Activated naive CD8-positive, alpha-beta T cell (primary cell): ENCODE measurements around the gene IFI44.

ENCODE experiments used
- H3K27ac Mint-ChIP-seq: one replicate; pipeline ENCODE4 v1.8.0; 2021; ENCODE audit warnings: mixed read lengths
- H3K27me3 Mint-ChIP-seq: one replicate; pipeline ENCODE4 v1.8.0; 2021; ENCODE audit warnings: mixed read lengths
- H3K36me3 Mint-ChIP-seq: one replicate; pipeline ENCODE4 v1.8.0; 2021; ENCODE audit warnings: mixed read lengths
- H3K4me1 Mint-ChIP-seq: one replicate; pipeline ENCODE4 v1.8.0; 2021; ENCODE audit warnings: low read depth, mixed read lengths
- H3K4me3 Mint-ChIP-seq: one replicate; pipeline ENCODE4 v1.8.0; 2021; ENCODE audit warnings: mild to moderate bottlenecking, mixed read lengths
- H3K9me3 Mint-ChIP-seq: one replicate; pipeline ENCODE4 v1.8.0; 2021; ENCODE audit warnings: low read depth, mixed read lengths

Gene IFI44

DNA sequence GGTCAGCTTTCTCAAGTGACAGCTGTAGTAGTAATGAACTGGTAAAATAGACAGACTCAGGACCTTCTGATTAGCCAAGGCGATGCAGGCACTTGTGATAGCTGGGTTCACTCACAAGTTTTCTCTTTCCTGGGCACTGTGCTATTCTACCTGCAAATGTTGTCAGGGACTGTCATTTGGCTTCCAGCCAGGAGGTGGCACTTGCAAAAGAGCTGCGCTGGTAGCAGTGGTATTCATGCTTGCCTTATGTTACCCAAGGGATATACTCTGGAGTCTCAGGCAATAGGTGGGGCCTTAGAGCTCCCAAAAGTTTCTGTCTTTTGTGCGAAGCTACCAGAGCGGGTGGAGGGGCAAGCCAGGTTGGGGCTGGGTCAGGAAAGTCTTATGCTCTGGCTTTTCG is 23.5 kb downstream of the IFI44 start:
- Mint-ChIP-seq H3K4me3 (no peak overlapping the region), H3K27me3 (no peaks in the 10 kb centered on the region), H3K4me1 (peaks cover 8% of the 10 kb centered on the region), H3K27ac (no peak overlapping the region), H3K36me3 (no peaks in the 10 kb centered on the region), H3K9me3 (no peaks in the 10 kb centered on the region)

DNA sequence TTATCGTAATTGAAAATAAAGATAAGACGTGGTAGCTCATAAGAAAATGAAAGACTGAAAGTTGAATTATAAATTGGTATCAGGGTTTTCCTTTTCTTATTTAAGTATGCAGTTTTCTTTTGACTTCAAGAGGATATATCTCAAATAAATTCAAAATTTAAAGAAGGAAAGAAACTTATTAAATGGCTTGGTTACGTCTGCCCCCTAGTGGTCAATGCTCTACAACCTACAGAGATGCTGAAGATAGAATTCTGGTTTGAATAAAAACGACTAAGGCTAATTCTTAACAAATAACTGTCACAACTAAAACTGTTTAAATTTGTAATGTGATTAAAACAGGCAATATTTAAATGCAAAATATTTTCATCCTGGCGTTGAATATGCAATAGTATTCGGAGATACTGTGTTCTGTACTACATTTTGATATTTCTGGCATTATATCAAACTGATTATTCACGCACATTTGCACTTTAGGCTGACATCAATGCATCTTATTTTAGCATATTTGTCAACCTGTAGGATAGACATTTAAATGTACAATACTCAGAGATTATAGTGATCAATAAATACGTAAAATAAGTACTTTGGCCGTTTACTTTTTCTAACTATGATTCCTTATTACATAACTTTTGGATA is 26.8 kb downstream of the IFI44 start:
- no peak overlapping the region for H3K4me3 Mint-ChIP-seq
- no peak overlapping the region for H3K27ac Mint-ChIP-seq
- H3K4me1 Mint-ChIP-seq: peaks cover 6% of the 10 kb centered on the region
- peaks cover 6% of the 10 kb centered on the region for H3K27me3 Mint-ChIP-seq
- no peaks in the 10 kb centered on the region for H3K9me3 Mint-ChIP-seq
- H3K36me3 Mint-ChIP-seq: no peaks in the 10 kb centered on the region

DNA sequence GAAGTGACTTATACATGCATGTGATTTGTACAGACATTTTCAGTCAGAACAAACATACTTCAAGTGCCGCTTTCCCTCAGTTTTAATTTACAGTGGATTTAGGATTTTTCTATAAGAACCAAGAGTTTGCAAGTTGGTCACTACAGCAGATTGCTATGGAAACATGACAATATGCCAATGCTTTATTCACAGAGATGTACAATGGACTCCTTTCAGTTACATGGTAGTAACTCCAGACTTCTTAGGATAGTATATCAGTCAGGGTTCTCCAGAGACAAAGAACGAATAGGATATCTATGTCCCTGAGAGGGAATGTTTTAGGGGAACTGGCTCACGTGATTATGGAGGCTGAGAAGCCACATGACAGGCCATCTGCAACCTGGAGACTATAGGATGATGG is 27.4 kb downstream of the IFI44 start:
- Mint-ChIP-seq H3K4me1 (peaks cover under 1% of the 10 kb centered on the region), H3K27ac (no peak overlapping the region), H3K36me3 (no peaks in the 10 kb centered on the region), H3K4me3 (no peak overlapping the region), H3K27me3 (peaks cover 6% of the 10 kb centered on the region), H3K9me3 (no peaks in the 10 kb centered on the region)

DNA sequence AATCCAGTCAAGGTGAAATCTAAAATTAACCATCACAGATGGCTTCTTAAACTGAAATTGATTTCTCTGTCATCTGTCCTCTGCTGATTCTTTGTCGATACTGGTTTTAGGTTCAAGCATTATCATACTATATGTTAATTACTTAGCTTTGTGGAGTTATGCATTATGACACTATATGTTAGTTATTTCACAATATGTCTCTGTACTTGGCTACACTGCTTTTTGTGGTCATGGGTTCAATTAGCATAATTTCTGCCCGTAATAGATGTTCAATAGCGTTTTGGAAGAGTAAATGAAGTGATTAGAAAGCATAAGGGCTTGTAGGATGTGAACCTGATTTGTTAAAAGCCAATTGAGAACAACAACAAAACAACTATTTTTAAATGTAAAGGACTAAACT is 28.2 kb downstream of the IFI44 start:
- no peak overlapping the region for H3K4me3 Mint-ChIP-seq
- no peaks in the 10 kb centered on the region for H3K36me3 Mint-ChIP-seq
- no peak overlapping the region for H3K27ac Mint-ChIP-seq
- no peaks in the 10 kb centered on the region for H3K4me1 Mint-ChIP-seq
- no peaks in the 10 kb centered on the region for H3K9me3 Mint-ChIP-seq
- H3K27me3 Mint-ChIP-seq: peaks cover 10% of the 10 kb centered on the region

DNA sequence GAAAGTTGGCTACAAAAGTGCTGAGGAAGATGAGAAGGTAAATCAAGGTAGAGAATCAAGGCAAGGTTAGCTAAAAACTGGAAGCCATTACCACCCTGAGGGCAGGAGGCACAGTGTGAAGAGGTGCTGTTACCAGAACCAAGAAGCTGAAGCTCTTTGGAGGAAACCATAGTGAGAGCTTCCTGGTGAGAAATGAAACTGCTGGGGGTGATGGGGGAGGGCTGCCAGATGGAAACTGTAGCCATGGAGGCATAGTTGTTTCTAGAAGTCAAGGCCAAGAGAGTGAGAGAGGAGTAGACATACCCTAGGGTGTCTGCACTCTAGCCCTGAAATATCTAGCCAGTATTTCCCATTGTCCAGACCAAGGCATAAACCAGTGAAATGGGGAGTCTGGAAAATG is 28.7 kb downstream of the IFI44 start:
- H3K27ac Mint-ChIP-seq: no peak overlapping the region
- no peaks in the 10 kb centered on the region for H3K4me1 Mint-ChIP-seq
- peaks cover 10% of the 10 kb centered on the region for H3K27me3 Mint-ChIP-seq
- no peaks in the 10 kb centered on the region for H3K36me3 Mint-ChIP-seq
- no peaks in the 10 kb centered on the region for H3K9me3 Mint-ChIP-seq
- H3K4me3 Mint-ChIP-seq: no peak overlapping the region

DNA sequence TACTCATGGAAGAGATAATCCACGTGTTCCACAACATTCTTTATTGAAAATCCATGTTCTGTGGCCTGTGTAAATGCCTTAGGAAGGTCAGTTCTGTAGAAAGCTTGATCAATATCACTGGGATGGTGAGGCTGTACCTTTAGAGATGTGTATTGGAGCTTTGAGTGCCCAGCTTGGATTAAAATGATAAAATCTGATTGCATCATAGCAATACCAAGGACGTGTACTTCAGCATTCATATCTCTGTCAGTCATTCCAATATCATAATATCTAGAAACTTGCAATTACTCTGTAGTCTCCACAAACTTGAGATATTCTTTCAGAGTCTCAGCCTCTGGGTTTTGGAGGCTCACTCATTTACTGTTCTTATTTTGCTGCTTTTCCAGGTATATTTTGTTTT is 31.6 kb downstream of the IFI44 start:
- Mint-ChIP-seq H3K27me3 (peaks cover 11% of the 10 kb centered on the region), H3K4me1 (no peaks in the 10 kb centered on the region), H3K27ac (no peak overlapping the region)

DNA sequence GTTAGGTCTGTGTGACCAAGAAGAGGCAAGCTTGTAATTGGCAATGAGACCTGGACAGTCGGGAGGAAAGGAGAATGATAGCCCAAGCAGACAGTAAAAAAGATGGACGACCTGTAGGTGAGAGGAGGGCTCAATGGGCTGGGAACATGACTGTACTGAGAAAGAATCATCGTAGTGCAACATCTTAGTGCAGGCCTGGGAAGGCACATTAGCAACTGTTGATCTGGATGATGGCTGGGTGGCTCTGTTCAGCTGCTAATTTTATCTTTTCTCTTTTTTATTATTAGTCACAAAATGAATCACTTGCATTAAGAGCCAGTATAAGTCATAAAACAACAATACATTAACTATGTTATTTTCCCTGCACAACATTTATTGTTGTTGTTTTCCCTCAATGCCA is 32.9 kb downstream of the IFI44 start:
- H3K27me3 Mint-ChIP-seq: peaks cover 11% of the 10 kb centered on the region
- no peaks in the 10 kb centered on the region for H3K9me3 Mint-ChIP-seq
- H3K27ac Mint-ChIP-seq: no peak overlapping the region
- H3K4me3 Mint-ChIP-seq: no peak overlapping the region
- H3K4me1 Mint-ChIP-seq: no peaks in the 10 kb centered on the region
- H3K36me3 Mint-ChIP-seq: no peaks in the 10 kb centered on the region

More for the DNA sequence above, 31.6 kb downstream of the IFI44 start:
- H3K9me3 Mint-ChIP-seq: no peaks in the 10 kb centered on the region
- H3K4me3 Mint-ChIP-seq: no peak overlapping the region
- no peaks in the 10 kb centered on the region for H3K36me3 Mint-ChIP-seq

DNA sequence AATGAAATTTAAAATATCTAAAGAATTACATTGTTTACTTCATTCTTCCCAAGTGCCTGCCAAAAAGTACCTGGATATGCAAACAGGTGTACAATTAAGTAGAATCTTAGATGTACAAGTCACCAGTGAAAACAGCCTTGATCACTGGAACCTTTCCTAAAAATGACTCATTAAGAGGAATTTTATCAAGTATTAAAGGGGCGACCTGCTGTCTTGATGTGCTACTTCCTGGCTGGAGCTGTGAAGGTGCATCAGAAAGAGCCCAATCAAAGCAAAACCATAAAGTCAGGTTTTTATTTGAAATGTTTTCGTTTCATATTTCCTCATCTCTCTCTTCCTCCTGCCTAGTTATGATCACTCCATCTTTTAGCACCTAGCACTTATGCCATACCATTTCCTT is 33.4 kb downstream of the IFI44 start:
- Mint-ChIP-seq H3K4me3 (no peak overlapping the region), H3K27me3 (peaks cover 11% of the 10 kb centered on the region), H3K36me3 (no peaks in the 10 kb centered on the region), H3K9me3 (no peaks in the 10 kb centered on the region), H3K4me1 (no peaks in the 10 kb centered on the region), H3K27ac (no peak overlapping the region)

DNA sequence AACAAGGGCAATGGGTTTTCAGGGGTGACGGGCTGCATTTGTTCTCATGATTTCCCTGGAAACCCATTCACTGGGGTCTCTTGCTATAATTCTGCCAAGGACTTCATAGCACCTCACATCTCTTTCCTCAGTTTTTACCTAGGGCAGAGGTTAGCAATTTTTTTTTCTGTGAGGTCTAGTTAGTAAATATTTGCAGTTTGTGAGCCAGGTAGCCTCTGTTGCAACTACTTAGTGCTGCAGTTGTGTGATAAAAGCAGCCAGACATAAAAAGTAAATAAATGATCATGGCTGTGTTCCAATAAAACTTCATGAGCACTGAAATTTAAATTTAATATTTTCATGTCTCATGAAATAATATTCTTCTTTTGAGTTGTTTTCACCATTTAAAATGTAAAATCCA is 37.7 kb downstream of the IFI44 start:
- Mint-ChIP-seq H3K27ac (no peak overlapping the region), H3K27me3 (peaks cover 5% of the 10 kb centered on the region), H3K9me3 (no peaks in the 10 kb centered on the region), H3K4me1 (no peaks in the 10 kb centered on the region), H3K4me3 (no peak overlapping the region), H3K36me3 (no peaks in the 10 kb centered on the region)

DNA sequence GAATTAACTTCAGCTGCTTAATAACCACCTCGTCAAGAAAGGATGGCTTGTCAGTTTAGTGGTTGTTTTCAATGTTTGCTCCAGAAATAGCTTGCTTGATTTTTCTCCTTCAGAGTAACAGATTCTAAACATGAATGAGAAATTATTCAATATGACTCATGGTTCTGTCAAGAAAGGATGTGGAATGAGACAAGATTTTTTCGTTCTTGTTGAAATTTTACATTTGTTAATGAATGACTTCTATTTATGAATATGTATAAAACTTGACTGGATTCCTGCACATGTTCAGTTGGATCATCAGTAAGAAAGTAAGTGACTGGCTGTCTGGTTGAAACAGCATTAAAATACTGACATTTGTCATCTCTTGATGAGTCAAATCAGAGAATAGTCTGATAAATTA is 38.3 kb downstream of the IFI44 start:
- no peaks in the 10 kb centered on the region for H3K9me3 Mint-ChIP-seq
- H3K4me1 Mint-ChIP-seq: no peaks in the 10 kb centered on the region
- no peaks in the 10 kb centered on the region for H3K36me3 Mint-ChIP-seq
- H3K27ac Mint-ChIP-seq: no peak overlapping the region
- peaks cover 4% of the 10 kb centered on the region for H3K27me3 Mint-ChIP-seq
- no peak overlapping the region for H3K4me3 Mint-ChIP-seq

DNA sequence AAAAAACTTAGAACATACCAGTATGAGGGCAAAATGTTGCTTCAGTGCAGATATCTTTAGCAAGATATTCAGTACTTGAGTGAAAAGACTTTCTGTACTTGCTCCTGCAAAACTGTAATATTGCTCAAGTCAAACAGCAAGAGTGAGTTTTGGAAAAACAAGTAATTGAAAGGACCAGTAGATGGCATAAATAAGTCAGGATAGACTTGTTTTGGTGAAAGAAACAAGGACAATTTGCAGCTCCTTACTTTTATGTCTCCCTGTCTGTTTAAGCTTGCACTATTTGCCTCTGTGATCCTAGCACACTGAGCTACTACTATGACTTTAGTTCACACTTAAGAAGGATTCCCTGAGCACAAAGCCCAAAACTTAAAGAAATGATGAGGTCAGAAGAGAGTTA is 39.1 kb downstream of the IFI44 start:
- no peaks in the 10 kb centered on the region for H3K4me1 Mint-ChIP-seq
- H3K36me3 Mint-ChIP-seq: no peaks in the 10 kb centered on the region
- peaks cover 4% of the 10 kb centered on the region for H3K27me3 Mint-ChIP-seq

DNA sequence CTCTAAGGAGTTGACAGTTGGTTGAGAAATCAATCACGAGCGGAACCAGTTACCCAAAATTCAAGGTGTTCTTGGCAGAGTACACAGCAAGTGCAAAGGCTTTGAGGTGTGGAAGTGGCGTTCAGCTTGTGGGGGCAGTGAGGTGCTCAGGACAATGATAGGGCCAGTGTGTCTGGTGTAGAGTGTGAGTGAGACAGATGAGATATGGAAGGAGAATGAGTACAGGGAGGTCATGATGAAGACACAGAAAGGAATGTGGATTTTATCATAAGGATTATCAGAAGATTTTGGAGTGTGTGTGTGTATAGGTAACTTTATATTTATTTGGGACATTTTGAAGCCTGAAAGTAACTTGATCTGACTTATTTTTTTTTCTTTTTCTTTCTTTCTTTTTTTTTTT is 40.9 kb downstream of the IFI44 start:
- H3K27me3 Mint-ChIP-seq: peaks cover 4% of the 10 kb centered on the region
- H3K4me3 Mint-ChIP-seq: no peak overlapping the region
- no peaks in the 10 kb centered on the region for H3K9me3 Mint-ChIP-seq

More for the DNA sequence above, 39.1 kb downstream of the IFI44 start:
- no peak overlapping the region for H3K27ac Mint-ChIP-seq
- no peaks in the 10 kb centered on the region for H3K9me3 Mint-ChIP-seq
- H3K4me3 Mint-ChIP-seq: no peak overlapping the region

DNA sequence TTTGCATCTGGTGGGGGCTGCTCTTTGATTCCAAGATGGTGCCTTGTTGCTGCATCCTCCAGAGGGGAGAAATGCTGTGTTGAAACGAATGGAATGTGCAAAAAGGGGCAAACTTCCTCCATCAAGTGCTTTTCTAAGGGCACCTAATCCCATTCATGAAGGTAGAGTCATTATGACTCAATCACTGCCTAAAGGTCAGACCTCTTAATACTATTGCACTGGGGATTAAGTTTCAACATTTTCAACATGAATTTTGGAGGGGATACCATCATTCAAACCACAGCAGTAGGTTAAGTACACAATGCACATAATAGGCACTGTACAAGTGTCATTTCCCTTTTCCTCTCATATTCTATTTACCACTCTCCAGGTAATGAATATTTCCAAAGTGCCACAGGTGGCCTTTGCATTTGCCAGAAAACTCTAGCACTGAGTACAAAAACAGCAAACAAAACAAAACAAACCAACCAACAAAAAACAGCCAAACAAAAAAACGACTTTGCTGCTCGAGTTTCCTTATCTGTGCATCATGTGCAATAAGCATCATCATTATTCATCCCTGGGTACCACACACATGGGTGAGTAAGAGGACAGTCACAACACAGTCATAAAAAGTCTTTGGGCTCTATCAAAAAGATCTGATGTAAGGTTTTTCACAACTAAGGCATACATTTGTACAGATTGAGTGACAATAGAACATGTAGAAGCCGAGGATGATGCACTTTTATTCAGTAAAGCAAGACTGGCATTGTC is 42.5 kb downstream of the IFI44 start:
- H3K4me1 Mint-ChIP-seq: no peaks in the 10 kb centered on the region
- H3K27ac Mint-ChIP-seq: no peak overlapping the region
- H3K4me3 Mint-ChIP-seq: no peak overlapping the region
- no peaks in the 10 kb centered on the region for H3K36me3 Mint-ChIP-seq
- peaks cover 4% of the 10 kb centered on the region for H3K27me3 Mint-ChIP-seq
- H3K9me3 Mint-ChIP-seq: no peaks in the 10 kb centered on the region

More for the DNA sequence above, 40.9 kb downstream of the IFI44 start:
- Mint-ChIP-seq H3K36me3 (no peaks in the 10 kb centered on the region), H3K4me1 (no peaks in the 10 kb centered on the region), H3K27ac (no peak overlapping the region)

DNA sequence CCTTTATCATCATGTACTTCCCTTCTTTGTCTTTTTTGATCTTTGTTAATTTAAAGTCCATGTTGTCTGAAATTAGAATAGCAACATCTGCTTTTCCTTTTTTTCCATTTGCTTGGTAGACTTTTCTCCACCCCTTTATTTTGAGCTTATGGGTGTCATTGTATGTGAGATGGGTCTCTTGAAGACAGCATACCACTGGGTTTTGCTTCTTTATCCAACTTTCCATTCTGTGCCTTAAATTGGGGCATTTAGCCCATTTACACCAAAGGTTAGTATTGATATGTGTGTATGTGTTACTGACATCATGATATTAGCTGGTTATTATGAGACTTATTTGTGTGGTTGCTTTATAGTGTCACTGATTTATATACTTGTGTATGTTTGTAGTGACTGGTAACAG is 50.2 kb downstream of the IFI44 start:
- peaks cover 16% of the 10 kb centered on the region for H3K9me3 Mint-ChIP-seq
- H3K4me1 Mint-ChIP-seq: no peaks in the 10 kb centered on the region
- no peak overlapping the region for H3K27ac Mint-ChIP-seq
- H3K36me3 Mint-ChIP-seq: peaks cover 12% of the 10 kb centered on the region
- H3K27me3 Mint-ChIP-seq: peaks cover 23% of the 10 kb centered on the region
- H3K4me3 Mint-ChIP-seq: no peak overlapping the region

DNA sequence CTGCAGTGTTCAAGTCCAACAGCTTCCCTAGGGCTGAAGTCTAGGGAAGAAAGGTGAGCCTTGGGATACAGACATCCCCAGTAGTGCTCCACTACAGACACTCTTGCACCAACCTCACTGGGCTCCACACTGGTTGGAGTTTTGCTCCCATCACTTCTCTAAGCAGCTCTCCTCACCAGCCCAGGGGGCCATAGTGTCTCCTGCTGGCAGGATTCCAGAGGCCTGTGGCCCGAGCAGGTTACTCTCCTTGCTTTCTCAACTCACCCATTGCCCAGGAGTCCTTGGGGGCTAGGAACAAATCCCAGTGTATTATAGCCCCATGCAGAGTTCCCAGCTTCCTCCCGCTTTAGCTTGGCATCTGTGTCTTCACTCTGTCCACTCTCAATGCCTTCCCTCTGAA is 52.8 kb downstream of the IFI44 start:
- Mint-ChIP-seq H3K27me3 (peaks cover 29% of the 10 kb centered on the region), H3K36me3 (peaks cover 12% of the 10 kb centered on the region), H3K27ac (no peak overlapping the region), H3K9me3 (peaks cover 16% of the 10 kb centered on the region), H3K4me1 (no peaks in the 10 kb centered on the region), H3K4me3 (no peak overlapping the region)

DNA sequence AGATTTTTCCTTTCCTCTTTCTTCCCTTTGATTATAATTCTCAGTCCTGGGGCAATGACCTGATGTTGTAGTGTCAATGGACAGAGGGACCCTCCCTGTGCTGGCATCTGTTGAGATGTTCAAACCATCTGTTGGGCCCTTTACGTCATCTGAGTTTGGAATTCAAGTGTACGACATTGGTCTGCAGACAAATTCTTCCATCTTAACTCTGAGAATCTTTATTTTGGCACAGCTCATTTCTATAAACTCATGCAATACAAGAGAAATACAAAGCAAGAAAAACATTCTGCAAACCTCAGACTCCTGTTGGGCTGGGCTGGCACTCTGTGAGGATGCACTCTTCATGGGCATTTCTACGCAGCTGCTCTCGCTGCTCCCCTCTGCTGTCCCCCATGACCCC is 54.2 kb downstream of the IFI44 start:
- peaks cover 12% of the 10 kb centered on the region for H3K36me3 Mint-ChIP-seq
- no peak overlapping the region for H3K4me3 Mint-ChIP-seq
- H3K4me1 Mint-ChIP-seq: no peaks in the 10 kb centered on the region
- peaks cover 29% of the 10 kb centered on the region for H3K27me3 Mint-ChIP-seq
- no peak overlapping the region for H3K27ac Mint-ChIP-seq
- H3K9me3 Mint-ChIP-seq: peaks cover 16% of the 10 kb centered on the region
